Stimulated activated CD4-positive, alpha-beta T cell treated with anti-CD3 and anti-CD28 coated beads, Interleukin-2, amount 100 ng/mL, for 48 hours (primary cell): ENCODE results near the gene GORASP1.
"Not testable (repeated sequence)": the region's sequence is repeated elsewhere in the genome, so short reads cannot be mapped to it uniquely, and the experiment has no call there.

Experiments used
- DNase-seq, 2 donors: peaks; one replicate each; pipeline ENCODE4 v3.0.0-alpha.2; 2020

The GORASP1 gene

GRCh38 chr3:39062180-39062579 lies 45.2 kb downstream of the GORASP1 start:
- no peak for DNase-seq

- DNase-seq = not testable (repeated sequence)
These were observed 46.2 kb downstream of the GORASP1 start for GRCh38 chr3:39061228-39061627.

- no peak for DNase-seq
These were observed 51.3 kb downstream of the GORASP1 start for GRCh38 chr3:39056151-39056550.

GRCh38 chr3:39053696-39054095 lies 53.7 kb downstream of the GORASP1 start:
- no peak for DNase-seq

- DNase-seq = no peak
These were observed 54.8 kb downstream of the GORASP1 start for GRCh38 chr3:39052583-39052982.

GRCh38 chr3:39051649-39052561 lies 55.5 kb downstream of the GORASP1 start, which contains the start of the genes SCN11A and WDR48:
SCN11A (minus strand) TSS chr3:39051944; CDS start chr3:38950362, 101,582 bp downstream.
WDR48 (plus strand) TSS chr3:39052016; CDS start chr3:39052026, 10 bp downstream.
- DNase-seq = peak; percentile 83 to 89

GRCh38 chr3:39050029-39050428 lies 57.4 kb downstream of the GORASP1 start:
- DNase-seq = no peak
